ENCODE measurements around the gene ALG8.
A peak's percentile ranks its signal among the peaks of the same experiment; 100 is the strongest.
"Not testable (repeated sequence)": the region's sequence is repeated elsewhere in the genome, so short reads cannot be mapped to it uniquely, and the experiment has no call there.

ALG8 gene

DNA sequence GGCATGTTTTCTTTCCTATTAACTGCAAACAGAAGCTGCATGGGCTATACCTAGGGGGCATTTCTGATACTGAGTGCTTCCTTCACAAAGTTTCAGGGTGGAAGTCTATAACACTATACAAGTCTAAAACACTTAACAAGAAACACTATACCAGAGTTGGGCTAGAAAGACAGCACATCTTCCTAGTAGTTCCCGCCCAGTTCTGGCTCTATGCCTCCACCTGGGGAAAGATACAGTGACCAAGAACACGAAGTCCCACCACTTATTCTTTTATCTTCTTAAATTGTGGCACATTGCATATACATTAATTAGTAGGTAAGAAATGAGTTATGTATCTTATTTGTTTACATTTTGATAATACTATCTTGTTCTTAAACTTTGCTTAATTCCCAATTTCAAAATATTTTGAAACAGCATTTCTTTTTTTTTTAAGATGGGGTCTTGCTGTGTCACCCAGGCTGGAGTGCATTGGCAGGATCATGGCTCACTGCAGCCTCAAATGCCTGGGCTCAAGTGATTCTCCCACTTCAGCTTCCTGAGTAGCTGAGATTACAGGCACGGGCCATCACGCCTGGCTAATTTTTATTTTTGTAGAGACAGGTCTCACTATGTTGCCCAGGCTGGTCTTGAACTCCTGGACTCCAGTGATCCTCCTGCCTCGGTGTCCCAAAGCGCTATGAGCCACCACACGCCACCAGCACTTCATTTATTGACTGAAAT lies 41.6 kb downstream of the ALG8 start:
- Histone ChIP-seq H3K27me3 (no peaks in the 10 kb centered on the region), H3K9me3 (replicated peaks in 1 of 11) (no peaks in the 10 kb centered on the region), H3K27ac (no peak overlapping the region), H3K4me3 (no peak overlapping the region), H3K36me3 (peaks cover 52 to 99% (median 87%) of the 10 kb centered on the region in 11 experiments), H4K20me1 (no peaks in the 10 kb centered on the region), H3K4me2 (no peak overlapping the region), H3K4me1 (peaks cover 0 to 9% (median 0%) of the 10 kb centered on the region in 10 experiments; a peak in 5 of 20 replicates), H3K9ac (no peak overlapping the region)
- TF ChIP-seq Cebpa-rat (IDR thresholded peaks at IDR 0.05): no peak

DNA sequence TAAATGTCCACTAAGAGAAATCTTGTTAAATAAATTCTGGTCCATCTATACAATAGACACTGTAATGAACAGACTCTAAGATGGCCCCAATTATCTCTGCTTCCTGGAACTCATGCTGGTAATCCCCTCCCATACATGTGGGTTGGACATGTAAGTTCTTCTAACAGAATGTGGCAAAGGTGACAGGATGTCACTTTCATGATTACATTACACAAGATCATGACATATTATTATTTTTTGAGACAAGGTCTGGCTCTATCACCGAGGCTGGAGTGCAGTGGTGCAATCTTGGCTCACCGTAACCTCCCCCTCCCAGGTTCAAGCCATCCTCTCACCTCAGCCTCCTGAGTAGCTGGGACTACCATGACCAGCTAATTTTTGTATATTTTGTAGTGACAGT lies 45.2 kb downstream of the ALG8 start:
- H4K20me1 ChIP-seq: no peaks in the 10 kb centered on the region
- peaks cover 36 to 70% (median 53%) of the 10 kb centered on the region in 11 experiments for H3K36me3 ChIP-seq
- H3K4me3 ChIP-seq: no peak overlapping the region
- H3K27ac ChIP-seq: no peak overlapping the region
- H3K4me2 ChIP-seq: no peak overlapping the region
- no peak overlapping the region for H3K9ac ChIP-seq
- no peaks in the 10 kb centered on the region for H3K27me3 ChIP-seq
- no peak for TF ChIP-seq Cebpa-rat (IDR thresholded peaks at IDR 0.05)
- H3K9me3 ChIP-seq (replicated peaks in 1 of 11): no peaks in the 10 kb centered on the region
- H3K4me1 ChIP-seq: no peaks in the 10 kb centered on the region

DNA sequence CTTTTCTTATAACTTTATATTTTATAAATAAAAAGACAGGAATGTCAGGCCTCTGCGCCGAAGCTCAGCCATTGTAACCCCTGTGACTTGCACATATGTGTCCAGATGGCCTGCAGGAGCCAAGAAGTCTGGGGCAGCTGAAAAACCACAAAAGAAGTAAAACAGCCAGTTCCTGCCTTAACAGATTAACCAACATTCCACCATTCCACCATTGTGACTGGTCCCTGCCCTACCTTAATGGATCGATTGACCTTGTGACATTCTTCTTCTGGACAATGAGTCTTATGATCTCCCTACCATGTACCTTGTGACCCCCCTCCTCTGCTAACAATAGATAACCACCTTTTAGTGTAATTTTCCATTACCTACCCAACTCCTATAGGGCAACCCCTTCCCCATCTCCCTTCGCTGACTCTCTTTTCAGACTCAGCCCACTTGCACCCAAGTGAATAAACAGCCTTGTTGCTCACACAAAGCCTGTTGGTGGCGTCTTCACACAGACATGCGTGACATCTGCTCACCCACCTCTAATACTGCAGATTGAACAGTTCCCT lies 52.8 kb downstream of the ALG8 start:
- H3K36me3 ChIP-seq; H3K9ac ChIP-seq; H4K20me1 ChIP-seq; H3K27ac ChIP-seq; H3K4me3 ChIP-seq; H3K27me3 ChIP-seq; H3K4me2 ChIP-seq; H3K9me3 ChIP-seq (replicated peaks in 1 of 11): not testable (repeated sequence)
- H3K4me1 ChIP-seq: peaks cover 0 to 16% (median 9%) of the 10 kb centered on the region in 10 experiments; a peak in 9 of 20 replicates

DNA sequence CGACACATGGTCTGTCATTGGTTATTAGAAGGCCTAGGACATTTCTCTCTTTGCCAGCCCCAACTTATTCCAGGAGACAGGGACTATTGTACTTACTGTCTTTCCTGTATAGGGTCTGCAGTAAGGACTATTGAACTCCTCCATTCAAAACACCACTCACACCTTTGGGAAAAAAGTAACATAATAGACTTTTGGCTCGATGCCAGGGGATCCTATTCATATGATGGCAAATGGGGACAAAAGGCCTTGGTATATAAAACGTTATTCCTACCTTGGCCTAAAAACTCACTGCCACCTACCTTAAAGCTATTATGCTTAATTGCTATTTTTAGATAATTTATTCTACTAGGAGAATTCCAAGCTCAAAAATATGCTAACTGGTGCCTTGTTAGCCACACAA lies 53.5 kb downstream of the ALG8 start:
- H3K4me3 ChIP-seq: no peak overlapping the region
- no peaks in the 10 kb centered on the region; a peak in 1 of 22 replicates for H3K36me3 ChIP-seq

DNA sequence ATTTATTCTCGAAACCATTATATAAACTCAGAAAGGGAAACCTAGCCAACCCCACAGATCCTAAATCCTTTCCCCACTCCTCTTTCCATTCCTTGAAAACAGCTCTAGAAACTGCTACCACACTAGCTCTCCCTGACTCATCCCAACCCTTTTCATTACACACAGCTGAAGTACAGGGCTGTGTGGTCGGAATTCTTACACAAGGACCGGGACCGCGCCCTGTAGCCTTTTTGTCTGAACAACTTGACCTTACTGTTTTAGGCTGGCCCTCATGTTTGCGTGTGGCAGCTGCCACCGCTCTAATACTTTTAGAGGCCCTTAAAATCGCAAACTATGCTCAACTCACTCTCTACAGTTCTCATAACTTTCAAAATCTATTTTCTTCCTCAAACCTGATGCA lies 54.9 kb downstream of the ALG8 start:
- not testable (repeated sequence) for H3K36me3 ChIP-seq; H3K4me2 ChIP-seq; H4K20me1 ChIP-seq; H3K27me3 ChIP-seq; H3K9me3 ChIP-seq (replicated peaks in 1 of 11); H3K27ac ChIP-seq; H3K4me3 ChIP-seq; H3K9ac ChIP-seq
- H3K4me1 ChIP-seq: peaks cover 8 to 29% (median 21%) of the 10 kb centered on the region in 10 experiments; a peak in 19 of 20 replicates

More for the DNA sequence above, 53.5 kb downstream of the ALG8 start:
- Histone ChIP-seq H4K20me1 (no peaks in the 10 kb centered on the region), H3K27me3 (no peaks in the 10 kb centered on the region), H3K4me1 (peaks cover 0 to 19% (median 11%) of the 10 kb centered on the region in 10 experiments; a peak in 14 of 20 replicates), H3K27ac (no peak overlapping the region), H3K9ac (no peak overlapping the region), H3K9me3 (replicated peaks in 1 of 11) (no peaks in the 10 kb centered on the region), H3K4me2 (no peak overlapping the region)
- TF ChIP-seq Cebpa-rat (IDR thresholded peaks at IDR 0.05): no peak

DNA sequence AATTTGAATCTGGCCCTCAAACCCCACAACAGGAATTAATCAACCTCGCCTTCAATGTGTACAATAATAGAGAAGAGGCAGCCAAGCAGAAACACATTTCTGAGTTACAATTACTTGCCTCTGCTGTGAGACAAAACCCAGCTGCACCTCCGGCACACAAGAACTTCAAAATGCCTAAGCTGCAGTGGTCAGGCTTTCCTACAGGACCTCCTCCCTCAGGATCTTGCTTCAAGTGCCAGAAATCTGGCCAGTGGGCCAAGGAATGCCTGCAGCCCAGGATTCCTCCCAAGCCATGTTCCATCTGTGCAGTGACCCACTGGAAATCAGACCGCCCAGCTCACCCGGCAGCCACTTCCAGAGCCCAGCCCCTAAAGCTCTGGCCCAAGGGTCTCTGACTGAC lies 56.4 kb downstream of the ALG8 start:
- Histone ChIP-seq H3K9ac (no peak overlapping the region), H3K27ac (no peak overlapping the region), H3K4me1 (peaks cover 13 to 37% (median 30%) of the 10 kb centered on the region in 10 experiments), H3K36me3 (peaks cover 0 to under 1% (median 0%) of the 10 kb centered on the region in 11 experiments; a peak in 1 of 22 replicates), H3K9me3 (replicated peaks in 1 of 11) (no peaks in the 10 kb centered on the region), H4K20me1 (peaks cover 4 to 11% (median 8%) of the 10 kb centered on the region in 11 experiments; a peak in 19 of 22 replicates), H3K27me3 (no peaks in the 10 kb centered on the region), H3K4me2 (peak overlapping the region in 3 of 11 experiments; percentile 28 to 52 (median 29); a peak in 5 of 22 replicates), H3K4me3 (no peak overlapping the region)
- TF ChIP-seq Cebpa-rat (IDR thresholded peaks at IDR 0.05): no peak

DNA sequence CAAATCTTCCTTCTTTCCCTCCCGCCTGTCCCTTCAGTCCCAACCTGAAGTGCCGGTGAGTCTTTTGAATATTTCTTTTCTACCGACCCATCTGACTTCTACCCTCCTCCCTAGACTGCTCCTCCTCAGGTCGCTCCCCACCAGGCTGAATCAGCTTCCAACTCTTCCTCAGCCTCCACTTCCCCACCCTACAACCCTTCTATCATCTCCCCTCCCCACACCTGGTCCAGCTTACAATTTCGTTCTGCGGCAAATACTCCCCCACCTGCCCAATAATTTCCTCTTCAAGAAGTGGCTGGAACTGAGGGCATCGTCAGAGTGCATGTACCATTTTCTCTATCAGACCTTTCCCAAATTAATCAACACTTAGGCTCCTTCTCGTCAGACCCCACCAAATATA lies 57.3 kb downstream of the ALG8 start:
- no peak overlapping the region for H3K9ac ChIP-seq
- H3K36me3 ChIP-seq: peaks cover 0 to 10% (median 6%) of the 10 kb centered on the region in 11 experiments; a peak in 12 of 22 replicates
- no peak for TF ChIP-seq Cebpa-rat (IDR thresholded peaks at IDR 0.05)
- H3K4me2 ChIP-seq: peak overlapping the region in 3 of 11 experiments; percentile 28 to 52 (median 29); a peak in 4 of 22 replicates
- no peaks in the 10 kb centered on the region for H3K9me3 ChIP-seq (replicated peaks in 1 of 11)
- H3K27me3 ChIP-seq: no peaks in the 10 kb centered on the region
- peaks cover 12 to 20% (median 17%) of the 10 kb centered on the region in 11 experiments; a peak in 20 of 22 replicates for H4K20me1 ChIP-seq
- 0 out of 22 replicates have a peak overlapping the region, but pooled peaks of 1 of the 11 experiments have one; percentile 94 for H3K27ac ChIP-seq
- H3K4me1 ChIP-seq: peaks cover 22 to 46% (median 38%) of the 10 kb centered on the region in 10 experiments
- no peak overlapping the region for H3K4me3 ChIP-seq

DNA sequence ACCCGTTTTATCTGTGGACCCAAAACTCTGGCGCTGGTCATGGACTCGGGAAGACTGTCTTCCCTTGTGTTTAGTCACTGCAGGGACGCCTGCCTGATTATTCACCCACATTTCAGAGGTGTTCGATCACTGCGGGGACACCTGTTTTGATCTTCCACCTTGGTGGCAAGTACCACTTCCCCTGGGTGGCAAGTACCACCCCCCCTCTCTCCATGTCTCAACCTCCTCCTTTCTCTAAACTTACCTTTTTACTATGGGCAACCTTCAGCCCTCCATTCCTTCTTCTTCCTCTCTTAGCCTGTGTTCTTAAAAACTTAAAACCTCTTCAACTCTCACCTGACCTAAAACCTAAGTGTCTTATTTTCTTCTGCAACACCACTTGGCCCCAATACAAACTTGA lies 57.8 kb downstream of the ALG8 start:
- Histone ChIP-seq H3K4me1 (peaks cover 27 to 49% (median 44%) of the 10 kb centered on the region in 10 experiments), H3K4me2 (no peak overlapping the region), H3K9me3 (replicated peaks in 1 of 11) (no peaks in the 10 kb centered on the region), H4K20me1 (peaks cover 18 to 25% (median 23%) of the 10 kb centered on the region in 11 experiments; a peak in 20 of 22 replicates), H3K27ac (peak overlapping the region in 2 of 11 experiments; percentile 40 to 94; a peak in 4 of 22 replicates), H3K36me3 (peaks cover 0 to 15% (median 11%) of the 10 kb centered on the region in 11 experiments; a peak in 16 of 22 replicates), H3K9ac (no peak overlapping the region), H3K27me3 (no peaks in the 10 kb centered on the region), H3K4me3 (no peak overlapping the region)
- no peak for TF ChIP-seq Cebpa-rat (IDR thresholded peaks at IDR 0.05)

DNA sequence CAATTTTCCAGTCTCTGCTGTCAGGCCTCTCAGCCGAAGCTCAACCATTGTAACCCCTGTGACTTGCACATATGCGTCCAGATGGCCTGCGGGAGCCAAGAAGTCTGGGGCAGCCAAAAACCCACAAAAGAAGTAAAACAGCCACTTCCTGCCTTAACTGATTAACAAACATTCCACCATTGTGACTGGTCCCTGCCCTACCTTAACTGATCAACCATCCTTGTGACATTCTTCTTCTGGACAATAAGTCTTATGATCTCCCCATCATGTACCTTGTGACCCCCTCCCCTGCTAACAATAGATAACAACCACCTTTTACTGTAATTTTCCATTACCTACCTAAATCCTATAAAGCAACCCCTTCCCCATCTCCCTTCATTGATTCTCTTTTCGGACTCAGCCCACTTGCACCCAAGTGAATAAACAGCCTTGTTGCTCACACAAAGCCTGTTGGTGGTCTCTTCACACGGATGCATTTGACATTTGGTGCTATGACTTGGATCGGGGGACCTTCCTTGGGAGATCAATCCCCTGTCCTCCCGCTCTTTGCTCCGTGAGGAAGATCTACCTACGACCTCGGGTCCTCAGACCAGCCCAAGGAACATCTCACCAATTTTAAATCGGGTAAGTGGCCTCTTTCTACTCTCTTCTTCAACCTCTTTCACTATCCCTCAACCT lies 58.5 kb downstream of the ALG8 start:
- Histone ChIP-seq H3K9me3 (replicated peaks in 1 of 11) (no peaks in the 10 kb centered on the region), H3K27ac (peak overlapping the region in 7 of 11 experiments; percentile 85 to 94 (median 89); a peak in 11 of 22 replicates), H3K4me1 (peaks cover 32 to 50% (median 46%) of the 10 kb centered on the region in 10 experiments), H4K20me1 (peaks cover 22 to 32% (median 29%) of the 10 kb centered on the region in 11 experiments; a peak in 20 of 22 replicates), H3K4me3 (0 out of 20 replicates have a peak overlapping the region, but pooled peaks of 1 of the 10 experiments have one; percentile 92), H3K9ac (peak overlapping the region in 3 of 11 experiments; percentile 90 to 97 (median 92); a peak in 2 of 22 replicates), H3K36me3 (peaks cover under 1 to 21% (median 14%) of the 10 kb centered on the region in 11 experiments; a peak in 16 of 22 replicates), H3K27me3 (no peaks in the 10 kb centered on the region), H3K4me2 (peak overlapping the region in 10 of 11 experiments; percentile 80 to 96 (median 92); a peak in 17 of 22 replicates)
- no peak for TF ChIP-seq Cebpa-rat (IDR thresholded peaks at IDR 0.05)
